Breast epithelium (tissue), 3 donors: ENCODE results near the gene FOXA1.

Experiments used
- POLR2A ChIP-seq: fragments of 450-650 bp; IDR thresholded peaks from one replicate; pipeline ENCODE4 v1.6.1; 2016; ENCODE audit warnings: antibody characterized with exemption, mild to moderate bottlenecking, moderate library complexity
- POLR2AphosphoS5 ChIP-seq, 3 donors: sonication (generic); formaldehyde crosslinking; IDR thresholded peaks; one replicate each; pipeline ENCODE4 v1.6.1; 2017; ENCODE audit warnings: antibody characterized with exemption in 3 of 3
- TF ChIP-seq, protein P1 (sequence below), 3 donors: fragments of 450-650 bp; IDR thresholded peaks; one replicate each; pipeline ENCODE4 v1.5.1; 2016 to 2017; ENCODE audit warnings: antibody characterized with exemption in 3 of 3, mild to moderate bottlenecking in 3 of 3, moderate library complexity in 3 of 3

DNA sequence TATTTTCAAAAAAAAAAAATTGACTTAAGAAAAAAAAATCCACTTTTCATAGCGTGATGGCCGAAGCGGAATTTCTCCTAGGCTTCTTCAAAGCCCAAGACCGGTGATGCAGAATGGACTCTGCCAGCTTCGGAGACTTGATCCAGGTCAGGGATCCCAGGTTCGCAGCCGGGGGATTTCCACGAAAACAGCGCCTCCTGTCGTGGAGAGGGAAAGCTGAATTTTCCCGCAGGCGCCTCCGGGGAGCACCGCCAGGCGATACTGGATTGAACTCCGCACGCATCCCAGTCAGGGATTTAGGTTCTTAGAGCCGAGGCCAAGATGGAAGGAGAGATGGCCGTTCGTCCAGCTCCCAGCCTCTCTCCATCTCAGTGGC lies 2.5 kb upstream of the FOXA1 start:
- TF ChIP-seq, protein P1, sequence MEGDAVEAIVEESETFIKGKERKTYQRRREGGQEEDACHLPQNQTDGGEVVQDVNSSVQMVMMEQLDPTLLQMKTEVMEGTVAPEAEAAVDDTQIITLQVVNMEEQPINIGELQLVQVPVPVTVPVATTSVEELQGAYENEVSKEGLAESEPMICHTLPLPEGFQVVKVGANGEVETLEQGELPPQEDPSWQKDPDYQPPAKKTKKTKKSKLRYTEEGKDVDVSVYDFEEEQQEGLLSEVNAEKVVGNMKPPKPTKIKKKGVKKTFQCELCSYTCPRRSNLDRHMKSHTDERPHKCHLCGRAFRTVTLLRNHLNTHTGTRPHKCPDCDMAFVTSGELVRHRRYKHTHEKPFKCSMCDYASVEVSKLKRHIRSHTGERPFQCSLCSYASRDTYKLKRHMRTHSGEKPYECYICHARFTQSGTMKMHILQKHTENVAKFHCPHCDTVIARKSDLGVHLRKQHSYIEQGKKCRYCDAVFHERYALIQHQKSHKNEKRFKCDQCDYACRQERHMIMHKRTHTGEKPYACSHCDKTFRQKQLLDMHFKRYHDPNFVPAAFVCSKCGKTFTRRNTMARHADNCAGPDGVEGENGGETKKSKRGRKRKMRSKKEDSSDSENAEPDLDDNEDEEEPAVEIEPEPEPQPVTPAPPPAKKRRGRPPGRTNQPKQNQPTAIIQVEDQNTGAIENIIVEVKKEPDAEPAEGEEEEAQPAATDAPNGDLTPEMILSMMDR (IDR thresholded peaks at IDR 0.05), result peak in 2 of 3 donors; percentile 28 to 38
- TF ChIP-seq POLR2AphosphoS5 (IDR thresholded peaks at IDR 0.05) (no peak), POLR2A (no peak)
